ENCODE results near the gene CSRNP2.
"Not testable (repeated sequence)": the region's sequence is repeated elsewhere in the genome, so short reads cannot be mapped to it uniquely, and the experiment has no call there.

The CSRNP2 gene, protein sequence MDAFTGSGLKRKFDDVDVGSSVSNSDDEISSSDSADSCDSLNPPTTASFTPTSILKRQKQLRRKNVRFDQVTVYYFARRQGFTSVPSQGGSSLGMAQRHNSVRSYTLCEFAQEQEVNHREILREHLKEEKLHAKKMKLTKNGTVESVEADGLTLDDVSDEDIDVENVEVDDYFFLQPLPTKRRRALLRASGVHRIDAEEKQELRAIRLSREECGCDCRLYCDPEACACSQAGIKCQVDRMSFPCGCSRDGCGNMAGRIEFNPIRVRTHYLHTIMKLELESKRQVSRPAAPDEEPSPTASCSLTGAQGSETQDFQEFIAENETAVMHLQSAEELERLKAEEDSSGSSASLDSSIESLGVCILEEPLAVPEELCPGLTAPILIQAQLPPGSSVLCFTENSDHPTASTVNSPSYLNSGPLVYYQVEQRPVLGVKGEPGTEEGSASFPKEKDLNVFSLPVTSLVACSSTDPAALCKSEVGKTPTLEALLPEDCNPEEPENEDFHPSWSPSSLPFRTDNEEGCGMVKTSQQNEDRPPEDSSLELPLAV

DNA sequence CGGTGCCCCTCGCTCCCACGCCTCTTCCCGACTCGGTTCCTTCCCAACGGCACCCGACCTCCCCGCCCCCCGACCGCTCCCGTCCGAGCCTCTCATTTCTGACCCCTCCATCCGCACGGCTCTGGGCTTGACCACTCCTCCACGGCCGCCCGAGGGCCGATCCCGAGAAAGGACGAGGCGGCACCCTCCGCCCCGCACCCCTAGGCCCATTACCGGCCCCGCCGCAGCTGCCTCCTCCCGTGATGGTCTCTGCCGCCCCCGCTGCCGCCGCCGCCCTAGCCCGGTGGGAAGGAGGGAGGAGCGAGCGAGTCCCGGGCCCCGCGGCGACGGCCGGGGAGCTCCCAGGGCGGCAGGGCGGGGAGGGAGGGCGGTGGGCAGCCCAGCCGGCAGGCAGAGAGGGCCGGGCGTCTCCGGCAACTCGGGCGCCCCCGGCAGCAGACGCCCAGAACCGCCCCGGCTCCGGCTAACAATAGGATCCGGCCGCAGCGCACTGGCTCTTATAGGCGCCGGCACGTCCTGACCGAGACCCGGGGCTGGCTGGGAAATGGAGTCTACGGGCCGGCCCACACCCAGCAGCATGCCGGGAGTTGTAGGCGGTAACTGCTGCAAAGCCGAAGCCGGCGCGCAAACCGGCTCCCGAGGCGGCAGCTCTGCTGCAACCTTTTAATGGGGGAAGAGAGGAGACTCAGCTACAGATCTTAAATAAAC is at the start of gene CSRNP2:
Gene CSRNP2, minus strand, starts transcription at position 471 of the 708 bp plus-strand sequence. CDS start 7,035 bp downstream, outside the sequence.
- peak; percentile 85 to 88 (median 88) for DNase-seq (ENCODE audit: low read depth in 3 of 3)

DNA sequence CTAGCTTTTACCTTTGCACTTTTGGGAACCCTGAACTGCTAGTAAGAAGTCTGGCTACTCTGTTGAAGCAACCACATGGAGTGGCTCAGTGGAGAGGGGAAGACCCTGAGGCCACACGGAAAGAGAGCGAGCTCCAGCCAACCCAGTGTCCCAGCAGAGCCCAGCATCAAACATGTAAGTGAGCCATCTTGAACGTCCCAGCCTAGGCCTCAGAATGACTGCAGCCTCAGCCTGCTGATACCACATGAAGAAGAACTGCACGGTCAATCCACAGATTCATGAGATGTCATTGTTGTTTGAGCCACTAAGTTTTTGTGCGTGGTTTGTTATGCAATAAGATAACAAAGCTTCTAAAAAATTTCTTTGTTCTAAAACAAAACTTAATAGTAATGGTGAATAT is 49.3 kb upstream of the CSRNP2 start:
- DNase-seq (ENCODE audit: low read depth in 3 of 3) = no peak

DNA sequence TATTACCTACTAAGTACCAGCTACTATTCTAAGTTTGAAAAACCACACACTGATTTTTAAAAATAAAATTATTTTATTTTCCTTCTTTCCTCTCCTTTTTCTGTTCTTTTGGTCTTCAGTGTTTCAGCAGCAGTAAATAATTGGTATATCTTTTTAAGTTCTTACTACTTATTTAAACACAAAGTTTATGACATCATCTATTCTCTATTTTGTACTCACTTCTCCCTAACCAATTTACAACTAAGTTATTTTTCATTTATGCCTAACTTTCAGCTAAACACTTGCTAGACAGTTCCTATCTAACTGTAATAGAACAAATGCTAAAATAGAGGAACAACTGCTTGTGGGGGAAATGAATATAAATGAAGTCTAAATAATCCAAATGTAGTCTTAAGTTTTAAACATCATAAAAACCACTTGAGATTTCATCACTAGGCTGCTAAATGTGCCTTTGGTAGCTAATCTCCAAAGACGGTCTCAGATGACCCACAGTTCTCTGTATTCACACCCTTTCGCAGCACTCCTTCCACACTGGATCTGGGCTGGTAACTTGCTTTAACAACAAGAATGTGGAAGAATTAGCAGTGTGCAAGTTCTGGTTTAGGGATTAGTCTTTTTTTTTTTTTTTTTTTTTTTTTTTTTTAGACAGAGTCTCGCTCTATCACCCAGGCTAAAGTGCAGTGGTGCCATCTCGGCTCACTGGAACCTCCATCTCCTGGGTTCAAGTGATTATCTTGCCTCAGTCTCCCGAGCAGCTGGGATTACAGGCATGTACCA is 48.5 kb upstream of the CSRNP2 start:
- DNase-seq (ENCODE audit: low read depth in 3 of 3) = no peak

DNA sequence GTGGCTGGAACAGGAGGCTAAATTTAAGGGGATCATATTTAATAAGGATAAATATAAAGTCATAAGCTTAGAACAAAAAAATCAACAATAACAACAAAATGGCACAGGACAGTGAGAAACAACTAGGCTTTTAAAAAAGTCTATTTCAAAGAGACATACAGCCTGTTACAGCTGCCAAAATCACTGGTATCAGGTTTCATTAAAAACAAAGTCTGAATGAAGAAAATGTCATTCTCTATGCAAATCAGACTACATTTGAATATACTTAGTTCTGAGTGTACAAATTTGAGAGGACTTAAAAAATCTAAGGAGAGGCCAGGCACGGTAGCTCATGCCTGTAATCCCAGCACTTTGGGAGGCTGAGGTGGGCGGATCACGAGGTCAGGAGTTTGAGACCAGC is 45.5 kb upstream of the CSRNP2 start:
- DNase-seq (ENCODE audit: low read depth in 3 of 3) = no peak

DNA sequence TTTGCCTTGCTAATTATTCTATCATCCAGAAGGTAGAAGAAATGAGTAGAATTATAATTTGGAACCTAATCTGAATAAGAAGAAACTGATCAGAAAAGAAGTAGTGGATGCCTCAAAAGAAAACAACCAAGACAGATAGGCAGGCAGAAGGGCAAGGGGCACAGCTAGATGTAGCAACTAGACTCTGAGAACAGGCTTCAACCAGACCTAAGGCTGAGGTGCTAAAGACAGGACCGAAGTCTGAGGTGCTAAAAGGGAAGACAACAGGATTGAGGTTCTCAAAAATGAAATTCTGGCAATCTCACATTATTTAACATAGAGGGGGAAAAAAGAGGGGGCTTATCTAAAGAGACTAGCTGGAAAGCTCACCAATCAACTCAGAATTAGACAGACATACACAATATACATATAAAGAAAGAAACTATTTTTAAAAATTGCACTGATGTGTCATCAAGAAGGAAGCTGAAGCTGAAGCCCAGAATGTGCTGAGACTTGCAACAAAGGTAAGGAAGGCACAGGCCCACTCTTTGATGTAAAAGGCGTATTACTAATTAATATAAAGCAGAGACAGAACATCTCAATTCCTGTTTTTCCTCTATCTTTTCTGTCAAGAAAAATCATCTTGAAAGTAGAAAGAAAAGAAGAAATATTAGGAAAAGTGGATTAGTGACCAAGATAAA is 43.8 kb upstream of the CSRNP2 start:
- DNase-seq (ENCODE audit: low read depth in 3 of 3) = no peak

DNA sequence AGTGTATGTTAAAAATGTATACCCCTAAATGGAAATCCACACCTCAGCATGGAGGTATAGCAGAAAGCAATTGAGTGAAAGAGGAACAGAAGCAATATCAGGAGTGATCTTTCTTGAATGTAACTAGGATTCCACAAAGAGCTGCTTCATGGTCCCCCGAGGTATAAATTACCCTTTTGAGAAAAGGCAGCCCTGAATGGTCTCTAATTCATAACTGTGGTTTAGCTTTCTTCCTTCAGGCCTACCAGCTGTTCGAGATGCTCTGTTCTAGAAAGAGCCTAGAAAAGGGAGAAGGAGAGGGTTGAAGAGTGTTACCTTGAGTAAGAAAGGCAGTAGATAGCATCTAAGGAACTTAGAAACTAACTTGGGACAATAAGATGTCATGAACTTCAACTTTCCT is 42.9 kb upstream of the CSRNP2 start:
- no peak for DNase-seq (ENCODE audit: low read depth in 3 of 3)

DNA sequence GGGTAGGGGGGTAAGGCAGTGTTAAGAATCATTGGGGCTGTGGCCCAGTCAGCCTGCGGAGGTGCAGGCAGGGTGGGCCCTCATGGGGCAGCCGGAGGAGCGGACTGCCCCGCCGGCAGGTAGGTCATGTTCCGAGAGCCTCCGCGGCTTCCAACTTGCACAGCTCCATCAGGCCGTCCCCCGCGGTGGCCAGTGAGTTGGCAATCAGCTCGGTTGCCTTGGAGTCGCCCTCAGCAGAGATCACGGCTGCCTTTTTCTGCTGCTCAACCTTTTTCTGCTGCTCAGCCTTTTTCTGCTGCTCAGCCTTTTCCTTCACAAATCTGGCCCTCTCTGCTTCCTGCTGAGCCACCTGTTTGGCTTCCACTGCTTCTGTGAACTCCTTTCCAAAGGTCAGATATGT is 41.1 kb upstream of the CSRNP2 start:
- DNase-seq (ENCODE audit: low read depth in 3 of 3) = no peak

DNA sequence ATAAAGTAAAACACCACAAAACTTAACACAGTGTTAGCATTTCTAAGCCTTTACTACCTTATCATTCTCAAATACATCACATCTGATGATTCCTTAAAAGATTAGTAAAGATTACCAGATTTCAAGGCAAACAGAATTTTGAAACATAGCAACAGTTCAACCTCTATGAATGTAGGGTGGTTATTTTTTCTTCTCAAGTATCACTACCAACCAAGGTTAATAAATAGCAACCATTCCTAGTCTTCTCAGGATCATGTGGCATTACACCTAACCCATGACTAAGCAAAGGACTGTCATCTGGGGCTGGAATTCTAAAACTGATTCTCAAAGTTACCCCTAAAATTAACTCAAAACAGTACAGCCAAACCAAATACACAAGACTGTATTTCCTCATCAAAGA is 39.4 kb upstream of the CSRNP2 start:
- DNase-seq (ENCODE audit: low read depth in 3 of 3) = no peak

DNA sequence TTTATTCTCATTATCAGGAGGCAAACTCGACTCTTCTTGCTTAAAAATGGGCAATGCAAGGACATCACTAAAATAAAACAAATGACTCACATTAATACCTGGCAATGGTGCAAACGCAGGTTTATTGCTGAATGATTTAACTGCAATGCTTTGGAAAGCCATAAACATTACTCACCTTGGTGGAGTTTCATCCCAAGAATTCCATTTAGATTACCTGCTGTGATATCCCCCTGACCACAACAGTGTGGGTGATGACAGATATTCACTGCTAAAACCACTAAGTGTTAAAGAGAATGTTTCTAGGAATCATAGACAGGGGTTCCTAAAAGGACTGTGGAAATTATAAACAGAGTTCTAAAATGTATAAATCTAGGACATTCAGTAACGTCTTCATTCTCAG is 35.3 kb upstream of the CSRNP2 start:
- DNase-seq (ENCODE audit: low read depth in 3 of 3) = no peak

DNA sequence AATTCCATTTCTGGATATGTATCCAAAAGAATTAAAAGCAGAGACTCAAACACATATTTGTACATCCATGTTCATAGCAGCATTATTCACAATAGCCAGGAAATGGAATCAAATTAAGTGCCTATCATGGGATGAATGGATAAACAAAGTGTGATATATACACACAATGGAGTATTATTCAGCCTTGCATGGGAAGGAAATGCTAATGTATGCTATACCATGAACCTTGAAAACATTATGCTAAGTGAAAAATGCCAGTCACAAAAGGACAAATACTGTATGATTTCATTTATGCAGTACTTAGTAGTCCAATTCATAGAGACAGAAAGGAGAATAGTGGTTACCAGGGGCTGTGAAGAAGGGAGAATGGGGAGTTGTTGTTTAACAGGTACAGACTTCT is 32.1 kb upstream of the CSRNP2 start:
- no peak for DNase-seq (ENCODE audit: low read depth in 3 of 3)

DNA sequence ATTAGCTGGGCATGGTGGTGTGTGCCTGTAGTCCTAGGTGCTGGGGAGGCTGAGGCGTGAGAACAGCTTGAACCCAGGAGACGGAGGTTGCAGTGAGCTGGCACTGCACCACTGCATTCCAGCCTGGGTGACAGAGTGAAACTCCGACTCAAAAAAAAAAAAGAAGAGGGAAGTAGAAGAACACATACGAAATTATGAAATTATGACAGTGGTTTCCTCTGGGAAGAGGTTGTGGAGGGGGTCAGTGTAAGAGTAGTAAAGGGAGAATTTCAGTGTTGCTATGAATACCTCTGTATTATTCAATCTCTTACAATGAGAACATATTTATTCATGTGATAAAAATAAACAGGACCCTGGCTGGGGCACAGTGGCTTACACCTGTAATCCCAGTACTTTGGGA is 24.7 kb upstream of the CSRNP2 start:
- no peak for DNase-seq (ENCODE audit: low read depth in 3 of 3)

DNA sequence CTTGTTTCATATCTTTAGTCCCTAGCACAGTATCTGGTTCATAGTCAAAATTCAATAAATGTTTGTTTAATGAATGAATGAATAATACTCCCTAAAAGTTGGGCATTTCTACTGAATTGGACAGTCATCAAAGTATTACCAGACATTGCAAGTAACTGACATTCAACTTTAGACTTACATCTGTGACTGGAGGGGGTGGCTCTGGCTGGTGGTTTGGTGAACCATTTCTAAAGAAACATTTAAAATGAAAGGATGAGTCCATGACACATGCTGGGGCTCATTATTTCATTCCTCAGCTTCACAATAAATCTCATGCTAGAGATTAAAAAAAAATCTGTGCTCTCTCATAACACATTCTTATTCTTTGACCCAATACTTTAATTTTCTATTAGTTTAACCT is 20.6 kb upstream of the CSRNP2 start:
- no peak for DNase-seq (ENCODE audit: low read depth in 3 of 3)

DNA sequence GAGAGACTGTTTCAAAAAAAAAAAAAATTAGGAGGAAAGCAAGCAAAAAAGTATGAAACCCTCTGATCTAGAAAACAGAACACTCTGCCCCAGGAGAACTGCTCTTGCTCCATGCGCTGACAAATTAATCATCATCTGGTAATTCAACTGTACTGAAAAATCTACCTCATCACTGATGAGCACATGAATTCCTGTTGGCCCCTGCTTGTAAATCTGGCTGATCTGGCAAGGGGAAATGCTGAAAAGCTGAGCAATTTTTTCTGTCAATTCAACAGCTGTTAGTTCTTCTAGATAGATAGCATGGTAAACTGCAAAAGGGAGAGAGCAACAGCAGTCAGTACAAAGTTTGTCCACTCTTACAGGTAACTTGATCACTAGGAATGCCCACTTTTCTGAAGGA is 15.2 kb upstream of the CSRNP2 start:
- DNase-seq (ENCODE audit: low read depth in 3 of 3) = no peak

DNA sequence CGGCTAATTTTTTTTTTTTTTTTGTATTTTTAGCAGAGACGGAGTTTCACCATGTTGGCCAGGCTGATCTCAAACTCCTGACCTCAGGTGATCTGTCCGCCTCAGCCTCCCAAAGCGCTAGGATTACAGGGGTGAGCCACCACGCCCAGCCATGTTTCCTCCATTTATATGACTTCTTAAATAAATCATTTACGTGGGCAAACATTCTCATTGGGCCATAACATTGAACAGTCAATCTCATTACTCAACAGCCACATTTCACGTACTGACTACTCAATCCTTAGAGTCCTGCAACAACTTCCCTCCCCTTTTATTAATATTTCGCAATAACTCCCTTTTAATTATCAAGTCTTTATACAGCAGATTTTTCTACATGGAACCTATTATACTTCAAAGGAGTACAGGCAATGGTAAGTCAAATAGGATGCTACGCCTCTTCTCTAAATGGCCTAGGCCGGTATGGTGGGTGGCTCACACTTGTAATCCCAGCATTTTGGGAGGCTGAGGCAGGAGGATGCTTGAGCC is 7.4 kb upstream of the CSRNP2 start:
- DNase-seq (ENCODE audit: low read depth in 3 of 3) = no peak

DNA sequence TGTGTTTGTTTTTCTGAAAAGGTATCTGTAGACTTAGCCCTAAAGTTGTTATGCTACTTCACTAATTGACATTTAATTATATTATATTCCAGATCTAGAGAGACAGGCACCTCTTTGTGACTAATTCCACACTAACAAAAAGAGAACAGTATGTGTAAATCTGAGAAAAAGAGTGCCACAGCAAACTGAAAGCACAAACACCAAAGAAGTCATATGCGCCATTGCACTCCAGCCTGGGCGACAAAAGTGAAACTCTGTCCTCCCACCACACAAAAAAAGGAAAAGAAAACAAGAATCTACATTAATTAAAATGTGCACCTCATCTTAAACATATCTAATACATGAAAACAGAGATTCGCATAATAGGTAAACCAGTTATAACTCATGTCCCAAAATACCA is 4.4 kb upstream of the CSRNP2 start:
- no peak for DNase-seq (ENCODE audit: low read depth in 3 of 3)

DNA sequence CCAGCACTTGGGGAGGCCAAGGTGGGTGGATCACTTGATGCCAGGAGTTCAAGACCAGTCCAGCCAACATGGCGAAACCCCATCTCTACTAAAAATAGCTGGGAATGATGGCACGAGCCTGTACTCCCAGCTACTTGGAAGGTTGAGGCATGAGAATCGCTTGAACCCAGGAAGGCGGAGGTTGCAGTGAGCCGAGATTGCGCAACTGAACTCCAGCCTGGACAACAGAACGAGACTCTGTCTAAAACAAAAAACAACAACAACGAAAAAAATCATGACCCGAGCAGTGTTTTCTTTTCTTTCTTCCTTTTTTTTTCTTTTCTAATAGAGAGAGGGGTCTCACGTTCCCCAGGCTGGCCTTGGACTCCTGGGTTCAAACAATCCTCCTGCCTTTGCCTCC is 3.5 kb upstream of the CSRNP2 start:
- DNase-seq (ENCODE audit: low read depth in 3 of 3) = no peak

DNA sequence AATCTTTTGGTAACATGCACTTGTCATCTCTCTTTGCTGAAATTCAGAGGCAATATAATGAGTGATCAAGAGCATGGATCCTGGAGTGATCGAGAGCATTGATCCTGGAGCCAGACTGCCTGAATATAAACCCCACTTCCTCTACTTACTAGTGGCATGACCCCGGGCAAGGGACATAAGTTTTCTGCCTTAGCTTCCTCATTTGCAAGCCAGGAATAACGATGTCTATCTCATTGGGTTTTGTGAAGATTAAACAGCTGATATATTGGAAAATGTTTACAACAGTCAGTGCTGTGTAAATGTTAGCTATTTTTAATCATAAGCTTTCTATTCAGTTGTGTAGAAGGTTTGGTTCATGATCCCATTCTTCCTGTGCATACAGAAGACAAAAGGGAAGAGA is 2.4 kb upstream of the CSRNP2 start:
- no peak for DNase-seq (ENCODE audit: low read depth in 3 of 3)

DNA sequence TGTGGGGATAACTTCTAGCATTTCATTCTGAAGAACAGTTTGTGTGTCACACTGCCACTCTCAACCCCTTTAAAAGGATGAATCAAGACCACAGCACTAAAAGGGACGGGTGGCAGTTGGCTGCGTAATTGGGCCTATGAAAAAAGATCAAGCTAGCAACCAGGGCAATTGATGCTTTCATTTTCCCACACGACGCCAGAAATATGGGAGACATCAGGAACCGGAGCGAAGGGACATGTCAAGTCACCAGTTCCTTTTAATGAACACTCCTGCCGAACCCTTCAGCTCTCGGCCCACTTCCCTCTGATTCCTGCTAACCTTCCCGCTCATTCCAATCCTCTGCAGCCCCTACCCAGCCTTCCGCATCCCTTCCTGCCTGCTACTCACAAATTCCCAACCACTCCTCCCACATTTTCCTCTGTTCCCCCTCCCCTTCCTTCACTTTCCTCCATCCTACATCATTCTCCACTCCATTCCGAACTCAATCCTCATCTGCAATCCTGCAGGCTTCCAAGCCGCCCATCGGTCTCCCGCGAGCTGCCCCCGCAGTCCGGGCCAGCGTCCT is 753 bp downstream of the CSRNP2 start:
- DNase-seq (ENCODE audit: low read depth in 3 of 3) = peak in 1 of 3 experiments; percentile 5

DNA sequence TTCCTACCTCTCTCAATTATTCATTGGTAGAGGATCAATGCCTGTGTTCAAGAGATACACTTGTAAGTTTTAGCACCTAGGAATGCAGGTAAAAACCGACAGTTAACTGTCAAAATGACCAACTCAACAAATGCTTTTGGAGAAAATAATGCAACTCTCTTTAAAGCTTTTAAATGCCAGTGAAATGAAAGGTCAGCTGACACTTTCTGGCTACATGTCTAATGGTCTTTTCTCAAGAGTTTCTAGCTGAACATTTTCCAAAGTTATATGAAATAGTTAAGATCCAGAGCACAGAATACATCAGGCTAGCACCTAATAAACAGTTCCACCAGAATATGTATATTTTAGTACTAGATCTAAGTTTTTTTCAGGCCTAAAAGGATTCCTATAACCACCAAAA is 2.0 kb downstream of the CSRNP2 start:
- DNase-seq (ENCODE audit: low read depth in 3 of 3) = no peak

DNA sequence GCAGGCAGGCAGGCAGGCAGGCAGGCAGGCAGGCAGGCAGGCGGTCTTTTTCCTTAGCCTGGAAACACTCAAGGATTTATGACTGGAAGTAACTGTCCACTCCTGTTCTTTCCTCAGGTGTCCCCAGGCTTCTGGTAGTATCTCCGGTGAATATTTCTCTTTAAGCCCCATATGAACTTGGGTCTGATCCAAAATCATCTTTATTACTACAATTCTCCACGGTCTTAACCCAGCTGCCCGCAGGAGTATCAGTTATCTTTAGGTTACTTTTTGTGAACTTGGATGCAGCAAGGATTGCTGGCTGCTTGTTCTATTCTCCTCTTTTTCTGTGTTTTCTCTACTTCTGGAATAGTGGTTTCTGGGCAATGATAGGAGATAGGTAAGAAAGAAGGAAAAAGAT is 3.3 kb downstream of the CSRNP2 start:
- DNase-seq (ENCODE audit: low read depth in 3 of 3) = no peak

DNA sequence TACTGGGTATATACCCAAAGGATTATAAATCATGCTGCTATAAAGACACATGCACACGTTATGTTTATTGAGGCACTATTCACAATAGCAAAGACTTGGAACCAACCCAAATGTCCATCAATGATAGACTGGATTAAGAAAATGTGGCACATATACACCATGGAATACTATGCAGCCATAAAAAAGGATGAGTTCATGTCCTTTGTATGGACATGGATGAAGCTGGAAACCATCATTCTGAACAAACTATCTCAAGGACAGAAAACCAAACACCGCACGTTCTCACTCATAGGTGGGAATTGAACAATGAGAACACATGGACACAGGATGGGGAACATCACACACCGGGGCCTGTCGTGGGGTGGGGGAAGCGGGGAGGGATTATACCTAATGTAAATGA is 4.5 kb downstream of the CSRNP2 start:
- not testable (repeated sequence) for DNase-seq (ENCODE audit: low read depth in 3 of 3)

All from stimulated activated CD4-positive, alpha-beta T cell treated with anti-CD3 and anti-CD28 coated beads, TNF-alpha, amount 100 ng/mL, for 4 hours (primary cell).